NCI-H1436 (cell line): ENCODE results near the gene TBC1D14.

Source experiments
- DNase-seq: peaks from one replicate; lab custom pipeline; 2025; lab: John Stamatoyannopoulos, UW

TBC1D14 gene

GRCh38 chr4:6909113-6909969 lies at the start of gene TBC1D14:
Gene TBC1D14 (plus strand): TSS chr4:6909826. CDS start chr4:6923390, 13,564 bp downstream.
- peak; percentile 43 for DNase-seq

- DNase-seq, result no peak
Observed at GRCh38 chr4:6868386-6868785, 41.2 kb upstream of the TBC1D14 start.

- DNase-seq, result no peak
Observed at GRCh38 chr4:6869944-6870343, 39.7 kb upstream of the TBC1D14 start.

GRCh38 chr4:6873291-6873690 lies 36.3 kb upstream of the TBC1D14 start:
- no peak for DNase-seq

- peak; percentile 10 for DNase-seq
Observed at GRCh38 chr4:6873792-6874461, 35.7 kb upstream of the TBC1D14 start.

- no peak for DNase-seq
Observed at GRCh38 chr4:6874981-6875380, 34.6 kb upstream of the TBC1D14 start.

GRCh38 chr4:6875431-6875831 lies 34.2 kb upstream of the TBC1D14 start:
- no peak for DNase-seq

GRCh38 chr4:6876440-6876839 lies 33.2 kb upstream of the TBC1D14 start:
- no peak for DNase-seq

GRCh38 chr4:6877067-6877466 lies 32.6 kb upstream of the TBC1D14 start:
- no peak for DNase-seq

GRCh38 chr4:6878451-6879059 lies 31.1 kb upstream of the TBC1D14 start:
- no peak for DNase-seq

GRCh38 chr4:6880691-6881090 lies 28.9 kb upstream of the TBC1D14 start:
- DNase-seq, result no peak

GRCh38 chr4:6881908-6882307 lies 27.7 kb upstream of the TBC1D14 start:
- DNase-seq, result no peak

GRCh38 chr4:6884341-6884870 lies 25.2 kb upstream of the TBC1D14 start:
- no peak for DNase-seq

GRCh38 chr4:6885953-6886557 lies 23.6 kb upstream of the TBC1D14 start:
- peak; percentile 8 for DNase-seq

- no peak for DNase-seq
Observed at GRCh38 chr4:6886886-6887285, 22.7 kb upstream of the TBC1D14 start.

- no peak for DNase-seq
Observed at GRCh38 chr4:6887591-6888371, 21.8 kb upstream of the TBC1D14 start.

- DNase-seq, result no peak
Observed at GRCh38 chr4:6888506-6889071, 21.0 kb upstream of the TBC1D14 start.

- DNase-seq, result no peak
Observed at GRCh38 chr4:6889101-6889735, 20.4 kb upstream of the TBC1D14 start.

- no peak for DNase-seq
Observed at GRCh38 chr4:6889736-6890324, 19.8 kb upstream of the TBC1D14 start.

GRCh38 chr4:6890358-6890757 lies 19.3 kb upstream of the TBC1D14 start:
- DNase-seq, result no peak
